Neural progenitor cell (in vitro differentiated cells): ENCODE measurements around the gene CACNB1. TPM values are rescaled to one million over a fixed set of nuclear protein-coding genes. Genes with fewer than 3 reads are reported as not detected.
A peak's percentile ranks its signal among the peaks of the same experiment; 100 is the strongest.

Experiments
- DNase-seq: peaks from one replicate; pipeline ENCODE4 v3.0.0-alpha.2; 2016; ENCODE audit warnings: low spot score
- H2AFZ ChIP-seq: fragments of 200-600 bp; sonication (generic); replicated peaks from 2 replicates; pipeline ENCODE4 v1.6.1; 2016; ENCODE audit warnings: antibody characterized with exemption
- H3F3A ChIP-seq: fragments of 200-600 bp; sonication (generic); 2 replicates; pipeline ENCODE4 v1.6.1; 2016; ENCODE audit warnings: antibody characterized with exemption, low read depth
- H3K27ac ChIP-seq: fragments of 200-600 bp; sonication (generic); 2 replicates; pipeline ENCODE4 v1.5.1; 2016; ENCODE audit warnings: mild to moderate bottlenecking
- H3K27me3 ChIP-seq: fragments of 200-600 bp; sonication (generic); 2 replicates; pipeline ENCODE4 v1.6.1; 2016; ENCODE audit warnings: mild to moderate bottlenecking, moderate library complexity
- H3K36me3 ChIP-seq: fragments of 200-600 bp; sonication (generic); 2 replicates; pipeline ENCODE4 v1.5.1; 2016
- H3K4me1 ChIP-seq: fragments of 200-600 bp; sonication (generic); 2 replicates; pipeline ENCODE4 v1.6.1; 2016; ENCODE audit warnings: mixed run types
- H3K4me2 ChIP-seq: fragments of 200-600 bp; sonication (generic); 2 replicates; pipeline ENCODE4 v1.6.1; 2016
- H3K4me3 ChIP-seq: fragments of 200-600 bp; sonication (generic); 2 replicates; pipeline ENCODE4 v1.5.1; 2016
- H3K79me2 ChIP-seq: fragments of 200-600 bp; sonication (generic); 2 replicates; pipeline ENCODE4 v1.6.1; 2016; ENCODE audit warnings: low read depth
- H3K9ac ChIP-seq: fragments of 200-600 bp; sonication (generic); 2 replicates; pipeline ENCODE4 v1.6.1; 2016
- H3K9me3 ChIP-seq: fragments of 200-600 bp; sonication (generic); 2 replicates; pipeline ENCODE4 v1.5.1; 2016; ENCODE audit warnings: low read depth
- H4K20me1 ChIP-seq: fragments of 200-600 bp; sonication (generic); 2 replicates; pipeline ENCODE4 v1.6.1; 2016; ENCODE audit warnings: low read depth
- H3K27ac Mint-ChIP-seq: 3 replicates; pipeline ENCODE4 v1.8.0; 2021; ENCODE audit warnings: mixed read lengths
- H3K27me3 Mint-ChIP-seq: 2 replicates; pipeline ENCODE4 v1.8.0; 2022; ENCODE audit warnings: low read depth, mild to moderate bottlenecking, inconsistent platforms, moderate library complexity, mixed read lengths; ENCODE audit not compliant: insufficient read depth
- H3K36me3 Mint-ChIP-seq: 3 replicates; pipeline ENCODE4 v1.8.0; 2021; ENCODE audit warnings: mixed read lengths
- H3K4me1 Mint-ChIP-seq: 3 replicates; pipeline ENCODE4 v1.8.0; 2021; ENCODE audit warnings: mixed read lengths
- H3K4me3 Mint-ChIP-seq: 3 replicates; pipeline ENCODE4 v1.8.0; 2021; ENCODE audit warnings: mild to moderate bottlenecking, moderate library complexity, mixed read lengths
- H3K9me3 Mint-ChIP-seq: 3 replicates; pipeline ENCODE4 v1.8.0; 2020; ENCODE audit warnings: mixed read lengths
- EZH2 ChIP-seq: fragments of 200-600 bp; sonication (generic); IDR thresholded peaks from 2 replicates; pipeline ENCODE4 v1.6.1; 2017; ENCODE audit warnings: antibody characterized with exemption, mild to moderate bottlenecking, moderate library complexity
- EZH2phosphoT487 ChIP-seq: fragments of 200-600 bp; sonication (generic); IDR thresholded peaks from 2 replicates; pipeline ENCODE4 v1.6.1; 2017; ENCODE audit warnings: antibody characterized with exemption
- total RNA-seq: library from RNA; depleted of rRNA; stranded (reverse); fragments of >200 nt; gene quantifications from 2 replicates; pipeline ENCODE4 v1.2.3, GENCODE V29; 2015; ENCODE audit warnings: low replicate concordance
- TF ChIP-seq, protein P1 (sequence below): fragments of 200-600 bp; sonication (generic); IDR thresholded peaks from 2 replicates; pipeline ENCODE4 v1.5.1; 2017; ENCODE audit warnings: antibody characterized with exemption, mild to moderate bottlenecking

Gene CACNB1
- total RNA-seq, 1 donor from 2014 or later, result 6.3 TPM

DNA sequence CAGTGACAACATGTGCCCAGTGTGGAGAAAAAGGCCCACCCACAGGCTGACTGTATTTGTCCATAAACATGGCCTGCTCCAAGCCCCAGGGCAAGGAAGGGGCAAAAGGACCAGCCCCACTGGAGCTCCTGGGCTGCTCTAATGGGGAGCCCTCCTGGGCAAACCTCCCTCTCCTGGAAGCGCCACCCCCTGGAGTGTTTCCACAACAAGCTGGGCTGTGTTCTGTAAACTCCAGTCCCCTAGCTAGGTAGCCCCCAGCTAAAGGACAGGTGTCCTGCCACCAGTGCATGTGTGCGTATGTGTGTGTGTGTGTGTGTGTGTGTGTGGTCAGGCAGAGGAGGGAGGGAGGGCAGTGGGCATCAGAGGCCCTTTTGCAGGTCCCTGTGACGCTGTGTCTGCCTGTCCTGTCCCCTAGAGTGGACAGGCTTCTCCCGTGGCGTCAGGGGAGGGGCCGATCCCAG, 39.5 kb upstream of the CACNB1 start:
- no peak overlapping the region for H3K4me2 ChIP-seq
- no peaks in the 10 kb centered on the region for H4K20me1 ChIP-seq
- peaks cover 9% of the 10 kb centered on the region for H3F3A ChIP-seq
- Mint-ChIP-seq H3K27ac (no peak overlapping the region), H3K4me1 (peaks cover 9% of the 10 kb centered on the region), H3K36me3 (no peaks in the 10 kb centered on the region), H3K9me3 (no peaks in the 10 kb centered on the region), H3K27me3 (peaks cover 12% of the 10 kb centered on the region), H3K4me3 (no peak overlapping the region)
- H3K9me3 ChIP-seq, result no peaks in the 10 kb centered on the region
- no peak overlapping the region for H3K9ac ChIP-seq
- TF ChIP-seq EZH2phosphoT487 (no peak), EZH2 (no peak)
- TF ChIP-seq, protein P1, sequence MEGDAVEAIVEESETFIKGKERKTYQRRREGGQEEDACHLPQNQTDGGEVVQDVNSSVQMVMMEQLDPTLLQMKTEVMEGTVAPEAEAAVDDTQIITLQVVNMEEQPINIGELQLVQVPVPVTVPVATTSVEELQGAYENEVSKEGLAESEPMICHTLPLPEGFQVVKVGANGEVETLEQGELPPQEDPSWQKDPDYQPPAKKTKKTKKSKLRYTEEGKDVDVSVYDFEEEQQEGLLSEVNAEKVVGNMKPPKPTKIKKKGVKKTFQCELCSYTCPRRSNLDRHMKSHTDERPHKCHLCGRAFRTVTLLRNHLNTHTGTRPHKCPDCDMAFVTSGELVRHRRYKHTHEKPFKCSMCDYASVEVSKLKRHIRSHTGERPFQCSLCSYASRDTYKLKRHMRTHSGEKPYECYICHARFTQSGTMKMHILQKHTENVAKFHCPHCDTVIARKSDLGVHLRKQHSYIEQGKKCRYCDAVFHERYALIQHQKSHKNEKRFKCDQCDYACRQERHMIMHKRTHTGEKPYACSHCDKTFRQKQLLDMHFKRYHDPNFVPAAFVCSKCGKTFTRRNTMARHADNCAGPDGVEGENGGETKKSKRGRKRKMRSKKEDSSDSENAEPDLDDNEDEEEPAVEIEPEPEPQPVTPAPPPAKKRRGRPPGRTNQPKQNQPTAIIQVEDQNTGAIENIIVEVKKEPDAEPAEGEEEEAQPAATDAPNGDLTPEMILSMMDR, result no peak
- H2AFZ ChIP-seq, result no peak overlapping the region
- no peaks in the 10 kb centered on the region for H3K27me3 ChIP-seq
- H3K4me3 ChIP-seq, result no peak overlapping the region
- no peaks in the 10 kb centered on the region for H3K36me3 ChIP-seq
- H3K4me1 ChIP-seq, result peaks cover 8% of the 10 kb centered on the region
- no peaks in the 10 kb centered on the region for H3K79me2 ChIP-seq
- H3K27ac ChIP-seq, result no peak overlapping the region
- no peak for DNase-seq

DNA sequence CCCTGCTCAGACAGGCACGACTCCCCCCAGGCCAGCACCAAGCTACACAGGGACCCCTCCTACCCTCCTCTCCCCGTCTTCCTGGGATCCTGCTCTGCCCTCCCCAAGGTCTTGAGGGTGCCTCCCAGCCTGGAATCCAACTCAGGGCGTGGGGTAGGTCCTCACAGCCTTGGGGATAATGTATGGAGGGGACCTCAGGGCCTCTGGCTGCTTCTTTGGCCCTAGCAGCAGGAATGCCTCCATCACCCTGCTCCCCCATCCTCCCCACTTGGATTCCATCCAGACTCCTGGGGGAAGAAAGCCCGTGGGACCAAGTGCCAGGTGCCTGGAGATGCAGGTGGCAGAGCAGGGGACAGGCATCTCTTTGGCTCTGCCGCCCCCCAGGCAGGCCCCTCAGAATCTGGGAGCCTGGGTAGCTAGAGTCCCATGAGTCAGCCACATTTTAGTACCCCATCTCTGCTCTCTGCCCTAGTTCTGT, 39.0 kb upstream of the CACNB1 start:
- no peak overlapping the region for H3K27ac ChIP-seq
- H3K4me1 Mint-ChIP-seq, result peaks cover 14% of the 10 kb centered on the region
- no peak overlapping the region for H3K4me2 ChIP-seq
- no peak overlapping the region for H3K9ac ChIP-seq
- no peaks in the 10 kb centered on the region for H3K9me3 ChIP-seq
- peak overlapping the region; percentile 10 for H2AFZ ChIP-seq
- H4K20me1 ChIP-seq, result no peaks in the 10 kb centered on the region
- H3K4me3 ChIP-seq, result no peak overlapping the region
- H3K36me3 ChIP-seq, result no peaks in the 10 kb centered on the region
- no peak overlapping the region for H3K4me3 Mint-ChIP-seq
- H3K9me3 Mint-ChIP-seq, result no peaks in the 10 kb centered on the region
- no peak for TF ChIP-seq EZH2phosphoT487
- TF ChIP-seq EZH2, result no peak
- TF ChIP-seq, protein P1, result no peak
- H3K27me3 ChIP-seq, result no peaks in the 10 kb centered on the region
- H3F3A ChIP-seq, result peaks cover 9% of the 10 kb centered on the region
- peaks cover 10% of the 10 kb centered on the region for H3K27me3 Mint-ChIP-seq
- H3K4me1 ChIP-seq, result peaks cover 12% of the 10 kb centered on the region
- no peak for DNase-seq
- H3K79me2 ChIP-seq, result no peaks in the 10 kb centered on the region
- no peak overlapping the region for H3K27ac Mint-ChIP-seq
- no peaks in the 10 kb centered on the region for H3K36me3 Mint-ChIP-seq

DNA sequence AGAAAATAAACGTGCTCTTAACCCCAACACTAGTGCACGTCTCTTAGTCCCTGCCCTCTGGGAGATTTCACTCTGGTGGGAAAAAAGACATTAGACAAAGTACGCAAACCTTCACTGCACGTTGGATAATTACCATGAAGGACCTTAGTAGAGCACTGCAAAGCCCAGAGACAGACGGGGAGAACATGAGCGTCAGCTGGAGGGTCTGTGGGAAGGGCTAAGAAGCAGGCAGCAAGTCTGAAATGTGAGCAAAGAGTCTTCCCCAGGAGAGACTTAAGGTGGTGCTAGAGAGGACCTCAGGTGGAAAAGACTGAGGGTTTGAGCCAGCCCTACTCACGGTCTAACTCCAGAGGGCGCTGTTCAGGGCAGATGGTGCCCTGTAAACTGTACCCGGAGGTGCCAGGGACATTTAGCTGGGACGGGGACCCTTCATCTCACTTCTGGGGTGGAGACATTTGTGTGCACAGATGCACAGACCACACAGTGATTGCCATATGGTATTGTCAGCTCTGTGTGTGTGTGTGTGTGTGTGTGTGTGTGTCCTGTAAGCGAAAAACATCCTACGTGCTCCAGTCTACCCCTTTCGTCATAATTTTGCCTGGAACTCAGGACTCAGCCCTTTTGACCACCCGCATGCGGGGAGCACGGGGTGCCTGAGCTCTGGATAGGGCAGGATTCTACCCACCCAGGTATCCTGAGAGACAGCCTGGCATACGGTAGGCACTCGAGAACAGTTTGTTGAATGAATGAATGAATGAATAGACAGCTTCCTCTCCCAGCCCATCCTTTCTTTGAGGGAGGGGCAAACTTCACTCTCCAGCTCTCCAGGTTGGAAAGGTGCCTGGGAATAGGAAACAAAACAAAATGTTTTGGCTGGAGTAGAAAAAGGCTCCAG, 38.3 kb upstream of the CACNB1 start:
- no peak overlapping the region for H3K9ac ChIP-seq
- peak overlapping the region; percentile 77 for H3K4me3 Mint-ChIP-seq
- no peaks in the 10 kb centered on the region for H4K20me1 ChIP-seq
- peak overlapping the region; percentile 30 for H3K27ac Mint-ChIP-seq
- peaks cover 9% of the 10 kb centered on the region for H3F3A ChIP-seq
- DNase-seq, result peak; percentile 87
- H3K36me3 ChIP-seq, result no peaks in the 10 kb centered on the region
- H3K4me1 Mint-ChIP-seq, result peaks cover 18% of the 10 kb centered on the region
- H3K27ac ChIP-seq, result no peak overlapping the region
- H3K27me3 ChIP-seq, result no peaks in the 10 kb centered on the region
- H3K9me3 Mint-ChIP-seq, result no peaks in the 10 kb centered on the region
- H3K36me3 Mint-ChIP-seq, result no peaks in the 10 kb centered on the region
- H3K4me1 ChIP-seq, result peaks cover 18% of the 10 kb centered on the region
- H3K4me2 ChIP-seq, result peak overlapping the region; percentile 47
- H3K27me3 Mint-ChIP-seq, result peaks cover 13% of the 10 kb centered on the region
- TF ChIP-seq, protein P1, result peak; percentile 96
- no peak for TF ChIP-seq EZH2
- H3K9me3 ChIP-seq, result no peaks in the 10 kb centered on the region
- H3K79me2 ChIP-seq, result no peaks in the 10 kb centered on the region
- peak overlapping the region; percentile 92 for H2AFZ ChIP-seq
- H3K4me3 ChIP-seq, result no peak overlapping the region
